Spleen (tissue), 7 donors: ENCODE data around the gene VSIG2.

ENCODE experiments used
- CTCF ChIP-seq, 11 experiments: fragments of 200-600 bp in 7 of 11; fragments of 450-650 bp in 4 of 11; sonication (generic) in 4 of 11; IDR thresholded peaks in 8 of 11; conservative IDR thresholded peaks in 3 of 11; 1 replicate in 7 of 11; 2 replicates in 4 of 11; pipeline versions ENCODE4 v1.4.0 to v1.8.0; 2016 to 2021; ENCODE audit warnings: antibody characterized with exemption in 11 of 11, inconsistent platforms in 4 of 11, mild to moderate bottlenecking in 1 of 11
- POLR2A ChIP-seq, 3 donors: fragments of 450-650 bp; IDR thresholded peaks; one replicate each; pipeline ENCODE4 v1.5.1; 2017; ENCODE audit warnings: antibody characterized with exemption in 3 of 3, mild to moderate bottlenecking in 1 of 3
- donor health status: DM: no; HTN: no; CAD: no; lungs with moderate emphysema.
- donor health status: DM: no; HTN: no; CAD: no.
- donor health status: DM: no; HTN: no; CAD: no.

- TF ChIP-seq CTCF (IDR thresholded peaks at IDR 0.05 in 8 of 11, conservative IDR thresholded peaks at IDR 0.05 in 3 of 11) (no peak), POLR2A (IDR thresholded peaks at IDR 0.05) (no peak)
Observed at GRCh38 chr11:124732230-124732629, 19.8 kb downstream of the VSIG2 start.
